Stimulated activated CD4-positive, alpha-beta T cell treated with anti-CD3 and anti-CD28 coated beads, TNF-alpha, amount 100 ng/mL, for 48 hours (primary cell): ENCODE results near the gene ADK.
"Not testable (repeated sequence)": the region's sequence is repeated elsewhere in the genome, so short reads cannot be mapped to it uniquely, and the experiment has no call there.

ENCODE experiments used
- DNase-seq, 3 donors: peaks; one replicate each; pipeline ENCODE4 v3.0.0-alpha.2; 2020; ENCODE audit warnings: low read depth in 3 of 3

The ADK gene

DNA sequence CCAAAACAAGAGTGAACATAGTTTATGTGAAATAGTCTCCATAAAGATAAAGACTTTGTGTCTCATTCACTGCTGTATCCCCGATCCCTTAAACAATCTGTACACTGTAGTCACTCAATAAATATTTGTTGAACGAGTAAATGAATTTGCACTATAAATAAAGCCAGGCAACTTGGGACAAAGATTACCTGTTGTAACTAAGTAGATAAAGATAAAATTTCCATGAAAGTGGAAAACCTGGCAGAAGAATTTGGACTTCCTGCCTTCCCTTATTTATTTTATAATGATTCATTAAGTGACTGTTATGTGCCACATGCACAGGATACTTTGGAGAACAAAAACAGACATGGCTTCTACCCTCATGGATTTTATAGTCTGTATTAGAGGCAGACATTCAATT, 397.7 kb downstream of the ADK start:
- no peak for DNase-seq

DNA sequence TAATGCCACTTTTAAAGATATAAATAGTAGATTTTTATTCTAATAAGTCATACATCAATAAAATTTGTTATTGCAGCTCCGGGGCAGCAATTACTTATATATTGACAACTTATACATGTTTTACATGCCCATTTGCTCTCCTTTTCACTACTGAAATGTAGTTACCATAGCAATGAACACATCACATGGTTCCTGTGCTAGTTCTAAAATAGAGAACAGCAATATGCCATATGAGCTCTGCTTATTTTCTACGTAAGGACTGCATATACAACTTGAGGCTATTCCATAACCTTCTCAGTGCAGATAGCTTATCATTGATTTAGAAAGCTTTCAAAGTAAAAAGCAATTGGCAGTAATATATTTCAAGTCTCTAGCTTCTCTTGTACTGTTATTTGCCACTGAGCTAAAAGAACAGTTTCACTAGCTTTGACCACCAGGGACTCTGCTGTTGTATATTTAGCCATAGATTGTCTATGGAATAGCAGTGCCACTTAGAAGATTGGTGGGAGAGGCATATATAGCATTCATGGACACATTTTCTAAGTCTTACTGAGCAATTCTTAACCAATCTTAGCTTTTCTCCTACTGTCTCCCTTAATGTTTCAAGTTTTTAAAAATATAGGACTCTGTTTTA, 405.2 kb downstream of the ADK start:
- no peak for DNase-seq

DNA sequence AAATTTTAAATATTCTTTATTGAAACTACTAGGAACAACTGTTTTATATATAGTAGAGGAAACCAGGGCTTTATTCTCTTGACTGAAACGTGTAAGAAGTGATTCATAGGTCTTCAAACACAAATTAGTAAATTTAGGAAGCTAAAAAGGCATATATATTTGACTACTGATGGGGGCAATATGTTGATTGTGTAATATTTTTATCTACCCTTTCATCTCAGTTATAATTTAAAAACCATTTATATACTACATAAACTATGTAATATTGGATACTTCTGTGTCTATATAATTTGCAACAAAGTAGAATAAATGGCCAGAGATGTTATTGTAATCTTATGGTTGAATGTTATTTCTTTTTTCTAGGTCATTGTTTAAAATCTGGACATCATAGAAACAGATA, 406.1 kb downstream of the ADK start:
- DNase-seq = no peak

DNA sequence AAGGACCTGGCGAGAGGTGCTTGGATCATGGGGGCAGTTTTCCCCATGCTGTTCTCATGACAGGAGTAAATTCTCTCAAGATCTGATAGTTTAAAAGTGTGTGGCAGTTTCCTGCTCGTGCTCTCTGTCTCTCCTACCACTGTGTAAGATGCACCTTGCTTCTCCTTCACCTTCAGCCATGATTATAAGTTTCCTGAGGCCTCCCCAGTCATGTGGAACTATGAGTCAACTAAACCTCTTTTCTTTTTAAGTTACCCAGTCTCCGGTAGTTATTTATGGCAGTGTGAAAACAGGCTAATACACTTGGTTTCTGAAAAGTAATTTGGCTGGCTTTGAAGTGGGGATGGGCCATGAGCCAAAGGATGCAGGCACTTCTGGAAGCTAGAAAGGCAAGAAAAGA, 407.4 kb downstream of the ADK start:
- DNase-seq = no peak

DNA sequence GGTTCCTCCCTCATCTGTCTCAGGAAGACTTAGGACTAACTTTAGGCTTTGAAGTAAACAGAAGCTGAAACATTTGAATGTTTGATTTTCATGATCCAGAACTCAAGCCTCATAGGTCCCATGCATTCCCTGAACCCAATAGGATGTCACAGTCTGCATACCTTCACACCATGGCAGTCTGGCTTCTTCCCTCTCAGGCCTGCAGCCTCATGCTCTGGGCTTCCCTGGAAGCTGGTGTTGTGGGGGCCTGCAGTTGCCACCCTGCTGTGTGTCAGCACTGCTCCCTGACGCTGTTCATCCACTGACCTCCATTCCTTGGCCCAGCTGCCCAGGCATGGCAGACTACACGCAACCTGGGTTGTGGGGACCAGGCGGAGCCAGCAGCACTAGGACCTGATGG, 407.9 kb downstream of the ADK start:
- no peak for DNase-seq

DNA sequence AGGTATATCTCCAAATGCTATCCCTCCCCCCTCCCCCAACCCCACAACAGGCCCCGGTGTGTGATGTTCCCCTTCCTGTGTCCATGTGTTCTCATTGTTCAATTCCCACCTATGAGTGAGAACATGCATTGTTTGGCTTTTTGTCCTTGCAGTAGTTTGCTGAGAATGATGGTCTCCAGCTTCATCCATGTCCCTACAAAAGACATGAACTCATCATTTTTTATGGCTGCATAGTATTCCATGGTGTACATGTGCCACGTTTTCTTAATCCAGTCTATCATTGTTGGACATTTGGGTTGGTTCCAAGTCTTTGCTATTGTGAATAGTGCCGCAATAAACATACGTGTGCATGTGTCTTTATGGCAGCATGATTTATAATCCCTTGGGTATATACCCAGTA, 417.9 kb downstream of the ADK start:
- not testable (repeated sequence) for DNase-seq

DNA sequence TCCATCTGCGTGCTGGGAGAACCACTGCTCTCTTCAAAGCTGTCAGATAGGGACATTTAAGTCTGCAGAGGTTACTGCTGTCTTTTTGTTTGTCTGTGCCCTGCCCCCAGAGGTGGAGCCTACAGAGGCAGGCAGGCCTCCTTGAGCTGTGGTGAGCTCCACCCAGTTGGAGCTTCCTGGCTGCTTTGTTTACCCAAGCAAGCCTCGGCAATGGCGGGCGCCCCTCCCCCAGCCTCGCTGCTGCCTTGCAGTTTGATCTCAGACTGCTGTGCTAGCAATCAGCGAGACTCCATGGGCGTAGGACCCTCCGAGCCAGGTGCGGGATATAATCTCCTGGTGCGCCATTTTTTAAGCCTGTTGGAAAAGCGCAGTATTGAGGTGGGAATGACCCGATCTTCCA, 422.5 kb downstream of the ADK start:
- not testable (repeated sequence) for DNase-seq

DNA sequence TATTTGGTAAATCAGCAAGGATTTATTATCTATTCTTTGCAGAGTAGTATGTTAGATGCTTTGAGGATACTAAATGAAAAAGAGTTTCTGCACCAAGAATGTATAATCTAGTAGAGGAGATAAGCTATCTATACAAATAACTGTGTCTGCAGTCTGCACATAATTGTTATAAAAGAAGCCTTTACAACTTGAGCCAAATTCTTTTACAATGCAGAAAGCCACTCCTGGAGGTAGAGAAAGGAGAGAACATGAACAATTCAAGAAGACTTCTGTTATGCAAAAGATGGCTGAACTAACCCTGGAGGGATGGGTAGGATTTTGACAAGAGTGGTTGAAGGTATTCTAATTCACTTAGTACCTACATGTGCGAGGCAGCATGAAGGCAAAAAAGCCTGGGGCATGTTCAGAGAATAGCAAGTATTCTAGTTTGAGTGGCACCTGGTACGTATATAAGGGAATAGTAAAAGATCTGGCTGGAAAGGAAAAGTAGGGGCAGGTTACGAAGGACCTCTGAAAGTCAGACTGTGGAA, 424.2 kb downstream of the ADK start:
- no peak for DNase-seq

DNA sequence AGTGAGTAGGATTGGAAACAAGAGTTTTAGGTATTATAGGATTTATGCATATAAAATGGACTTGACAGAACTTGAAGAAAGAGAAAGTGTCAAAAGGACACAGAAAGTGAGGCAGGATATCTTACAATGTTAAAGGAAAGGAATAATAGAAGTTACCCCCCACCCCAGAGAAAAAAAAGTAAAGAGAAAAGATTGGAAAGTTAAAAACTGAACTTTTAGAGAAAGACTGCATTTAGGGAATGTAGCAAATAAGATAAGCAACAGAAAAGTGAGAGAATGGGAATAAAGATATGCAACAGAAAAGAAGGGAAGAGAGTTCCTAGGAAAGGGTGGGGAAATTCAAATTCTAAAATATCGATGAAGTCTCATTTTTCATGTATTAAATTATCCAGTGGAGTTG, 424.9 kb downstream of the ADK start:
- no peak for DNase-seq

DNA sequence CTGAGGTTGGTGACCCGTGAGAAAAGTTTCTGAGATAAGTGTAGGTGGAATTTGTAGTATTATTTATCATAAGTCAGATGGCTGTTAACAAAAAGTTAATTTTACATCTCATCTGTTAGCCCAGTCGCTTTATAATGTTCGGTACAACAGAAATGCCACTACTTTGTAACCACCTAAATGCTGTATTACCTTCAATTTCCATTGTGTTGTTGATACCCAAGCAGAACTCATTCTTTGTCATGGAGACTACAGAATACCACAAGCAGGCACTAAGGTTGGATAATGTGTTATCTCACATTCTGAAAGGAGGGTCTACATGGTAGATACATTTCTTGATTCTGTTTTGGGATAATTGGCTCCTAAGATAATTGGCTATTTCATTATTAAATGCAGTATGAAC, 425.6 kb downstream of the ADK start:
- DNase-seq = no peak

DNA sequence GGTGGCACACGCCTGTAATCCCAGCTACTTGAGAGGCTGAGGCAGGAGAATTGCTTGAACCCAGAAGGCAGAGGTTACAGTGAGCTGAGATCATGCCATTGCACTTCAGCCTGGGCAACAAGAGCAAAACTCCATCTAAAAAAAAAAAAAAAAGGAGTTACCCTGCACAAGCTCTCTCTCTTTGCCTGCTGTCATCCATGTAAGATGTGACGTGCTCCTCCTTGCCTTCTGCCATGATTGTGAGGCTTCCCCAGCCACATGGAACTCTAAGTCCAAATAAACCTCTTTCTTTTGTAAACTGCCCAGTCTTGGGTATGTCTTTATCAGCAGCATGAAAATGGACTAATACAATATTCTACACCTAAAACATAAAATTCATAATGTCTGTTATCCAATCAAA, 429.4 kb downstream of the ADK start:
- DNase-seq = not testable (repeated sequence)

DNA sequence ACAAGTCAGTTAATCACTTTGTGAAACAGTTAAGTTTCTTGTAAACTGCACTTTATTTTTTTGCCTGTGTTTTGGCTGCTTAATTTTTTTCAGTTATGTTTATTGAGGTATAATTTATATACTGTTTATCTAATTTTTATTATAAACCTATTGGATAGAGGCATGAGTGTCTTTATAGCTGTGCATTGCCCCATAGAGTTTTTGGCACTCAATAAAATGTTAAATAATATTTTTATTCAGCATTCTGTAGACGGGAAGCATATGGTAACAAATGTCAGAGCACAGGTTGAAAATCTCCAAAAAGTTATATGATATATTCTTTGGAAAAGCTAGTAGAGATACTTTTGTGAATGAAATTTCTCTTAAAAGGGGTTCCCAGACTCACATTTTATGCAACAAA, 431.5 kb downstream of the ADK start:
- DNase-seq = no peak

DNA sequence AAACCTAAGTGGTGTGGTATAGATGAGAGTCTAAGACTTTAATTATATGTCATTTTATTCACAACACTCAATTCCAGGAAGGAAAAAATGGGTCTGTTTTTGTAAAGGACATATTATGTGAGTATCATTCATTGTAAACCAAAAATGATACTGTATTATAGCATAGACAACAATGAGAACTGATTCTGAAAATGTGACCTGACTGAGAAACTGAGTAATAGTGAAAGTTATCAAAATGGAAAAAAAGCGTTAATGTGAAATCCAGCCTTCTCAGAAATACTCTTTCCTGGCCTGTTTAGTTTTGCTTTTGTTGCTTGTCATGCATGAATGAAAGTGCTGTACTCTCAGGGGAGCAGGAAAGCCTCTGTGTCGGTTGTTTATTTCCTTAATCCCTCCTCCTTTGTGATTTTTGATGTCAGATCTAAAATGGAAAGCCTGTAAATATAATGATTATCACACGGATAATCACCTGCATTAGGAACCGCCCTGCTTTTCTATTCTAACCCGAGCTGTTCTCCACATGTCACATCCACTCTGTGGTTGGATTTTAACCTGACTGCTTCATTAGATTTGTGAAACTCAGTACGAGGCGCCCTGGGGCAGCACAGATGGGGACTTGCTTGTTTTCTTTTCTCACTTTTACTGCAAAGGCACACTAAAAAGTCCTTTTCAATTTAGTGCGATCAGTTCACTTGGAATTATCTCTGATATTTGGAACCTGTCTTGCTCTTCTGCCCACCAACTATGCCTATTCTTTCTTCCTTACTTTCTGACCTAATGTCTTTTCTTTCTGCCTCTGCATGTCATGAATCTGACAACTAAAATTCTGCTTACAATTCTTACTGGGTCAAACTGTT, 434.4 kb downstream of the ADK start:
- DNase-seq = peak; percentile 12 to 34 (median 17)

DNA sequence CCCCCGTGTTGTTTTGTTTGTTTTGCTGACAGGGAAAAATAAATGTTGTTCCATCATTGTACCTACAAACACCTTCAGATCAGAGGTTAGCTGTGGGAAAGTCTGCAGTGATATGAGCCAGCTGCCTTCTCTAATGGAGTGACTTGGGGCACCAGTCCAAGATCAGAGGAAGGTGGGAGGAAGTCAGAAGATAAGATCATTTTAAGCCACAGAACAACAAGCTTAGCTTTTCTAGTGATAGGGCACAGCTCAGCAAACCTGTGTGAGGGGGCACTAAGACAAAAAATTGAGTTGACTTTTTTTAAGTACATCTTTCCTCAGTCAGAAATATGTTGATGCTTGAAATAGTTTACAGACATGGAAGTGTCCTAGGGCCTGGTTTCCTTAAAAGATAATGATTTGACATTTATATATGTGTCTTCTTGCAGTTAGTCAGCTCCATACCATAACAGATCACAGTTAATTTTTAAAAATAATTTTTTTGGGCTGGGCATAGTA, 435.1 kb downstream of the ADK start:
- DNase-seq = peak; percentile 4 to 7 (median 4)

DNA sequence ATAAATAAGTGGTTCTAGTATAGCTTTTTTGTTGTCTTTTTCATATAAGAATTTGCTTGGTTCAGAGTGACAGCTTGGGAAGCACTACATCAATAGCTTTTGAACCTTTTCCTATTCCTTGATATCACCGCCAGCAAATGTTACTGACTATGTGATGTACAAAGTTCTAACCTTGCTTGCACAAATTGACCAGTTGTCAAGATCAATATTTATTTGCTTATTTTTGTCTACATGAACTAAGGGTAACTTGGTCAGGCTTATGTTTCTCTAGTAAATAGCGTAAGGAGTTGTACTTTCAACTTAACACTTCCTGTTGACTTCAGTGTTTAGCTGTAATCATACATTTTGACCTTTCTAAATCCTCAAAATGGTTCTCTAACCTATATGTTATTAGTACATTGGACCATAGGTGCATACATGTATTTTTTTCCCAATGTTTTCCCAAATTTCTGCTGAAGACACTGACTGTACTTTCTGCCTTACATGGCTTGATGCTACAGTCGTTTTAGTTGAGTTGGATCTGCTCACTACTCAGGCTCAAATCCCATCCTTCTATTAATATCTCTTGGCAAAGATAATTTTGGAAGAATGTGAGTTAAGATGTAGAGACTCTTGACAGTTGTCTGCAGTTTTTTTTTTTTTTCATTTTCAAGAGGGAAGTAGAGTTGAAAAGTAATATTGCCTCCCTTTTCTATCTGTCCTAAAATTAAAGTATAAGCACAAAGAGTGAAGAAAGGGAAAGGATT, 436.3 kb downstream of the ADK start:
- DNase-seq = no peak

DNA sequence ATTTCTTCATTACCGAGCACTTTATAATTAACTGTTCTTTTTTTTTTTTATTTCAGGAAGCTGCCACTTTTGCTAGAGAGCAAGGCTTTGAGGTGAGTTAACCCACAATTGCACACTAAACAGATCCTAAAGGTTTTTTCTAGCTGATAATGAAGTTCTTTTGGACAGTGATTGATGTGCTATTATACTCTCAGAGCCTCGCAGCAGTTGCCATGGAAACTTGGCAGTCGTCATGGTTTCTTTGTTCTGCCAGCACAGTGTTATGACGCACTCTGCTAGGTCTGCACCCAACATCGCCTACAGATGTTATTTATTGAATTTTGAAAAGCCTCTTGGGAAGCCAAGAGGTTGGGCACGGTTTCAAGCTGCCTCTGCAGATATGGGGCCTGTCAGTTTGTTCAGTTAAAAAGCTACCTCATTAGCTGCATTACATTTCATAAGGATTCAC, 438.2 kb downstream of the ADK start:
- peak; percentile 58 to 76 (median 73) for DNase-seq

DNA sequence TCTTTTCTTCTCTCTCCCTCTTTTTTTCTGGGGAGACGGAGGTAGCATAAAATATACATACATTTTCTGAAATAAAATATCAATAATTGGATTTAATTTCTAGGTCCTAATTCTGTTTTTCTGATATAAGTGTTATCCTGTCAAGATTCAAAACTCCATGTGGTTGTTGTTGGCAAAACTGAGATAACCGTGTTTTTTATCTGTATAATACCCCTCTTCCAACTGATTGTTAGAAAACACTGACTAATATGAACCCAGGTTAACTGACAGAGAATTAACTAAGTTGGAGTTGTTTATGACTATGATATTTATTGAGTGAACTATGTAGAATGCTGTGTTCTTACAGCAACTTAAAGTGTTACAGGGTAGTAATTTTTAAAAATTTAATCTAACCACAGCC, 438.8 kb downstream of the ADK start:
- no peak for DNase-seq

DNA sequence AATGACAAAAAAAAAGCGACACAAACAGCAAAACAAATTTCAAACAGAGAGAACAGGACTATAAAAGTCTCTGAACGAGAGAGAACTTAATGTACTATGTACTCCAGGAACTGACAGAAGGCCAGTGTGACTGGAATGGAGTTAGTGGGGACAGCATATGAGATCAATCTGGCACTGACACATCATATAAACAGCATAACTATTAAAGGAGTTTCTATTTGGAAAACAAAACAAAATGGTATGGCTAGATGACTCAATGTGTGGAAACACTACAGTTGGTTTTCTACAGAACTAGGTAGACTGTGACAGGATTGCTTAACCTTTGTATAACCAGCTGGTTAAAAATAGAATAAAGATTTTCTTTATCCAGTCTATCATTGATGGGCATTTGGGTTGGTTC, 442.4 kb downstream of the ADK start:
- no peak for DNase-seq

DNA sequence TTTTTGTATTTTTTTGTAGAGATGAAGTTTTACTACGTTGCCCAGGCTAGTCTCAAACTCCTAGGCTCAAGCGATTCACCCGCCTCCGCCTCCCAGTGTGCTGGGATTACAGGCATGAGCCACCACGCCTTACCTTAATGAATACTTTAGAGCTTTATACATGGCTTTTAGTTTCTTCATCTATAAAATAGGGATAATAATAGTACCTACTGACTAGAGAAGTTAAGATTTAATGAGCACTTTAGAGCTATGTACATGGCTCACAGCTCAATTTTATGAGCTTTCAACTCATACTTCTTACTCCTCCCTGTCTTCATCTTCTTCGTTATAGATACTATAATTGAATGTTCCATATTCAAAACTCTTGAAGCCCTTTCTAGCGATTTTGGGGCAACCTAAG, 445.7 kb downstream of the ADK start:
- DNase-seq = no peak

DNA sequence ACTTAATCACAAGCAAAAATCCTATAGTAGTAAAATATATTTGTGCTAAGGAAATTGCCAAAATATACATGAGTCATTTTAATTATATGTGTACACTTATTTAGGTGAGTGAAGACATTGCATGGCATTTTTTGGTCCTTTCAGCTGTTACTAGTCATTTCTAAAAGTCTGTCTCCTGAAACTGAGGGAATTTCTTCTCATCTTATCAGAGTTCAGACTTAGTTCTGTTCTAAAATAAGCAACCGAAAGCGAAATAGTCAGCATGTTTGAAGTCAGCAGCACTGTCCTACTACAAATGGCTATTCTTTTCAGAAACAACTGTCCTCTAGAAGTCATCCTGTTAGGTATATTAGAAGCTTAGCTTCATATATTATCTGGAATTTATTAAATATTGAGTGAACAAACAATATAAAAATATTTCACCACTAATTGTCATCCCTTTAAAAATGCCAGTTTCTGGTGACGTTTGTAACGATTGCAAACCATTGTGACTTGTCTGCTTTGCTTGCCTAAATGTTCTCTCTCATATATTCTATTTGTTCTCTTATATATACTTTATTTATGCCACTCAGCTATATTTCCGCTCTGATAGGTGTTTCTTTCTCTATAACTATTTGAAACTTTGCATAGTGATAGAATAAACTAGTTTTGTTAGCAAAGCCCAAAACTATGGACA, 448.0 kb downstream of the ADK start:
- no peak for DNase-seq

DNA sequence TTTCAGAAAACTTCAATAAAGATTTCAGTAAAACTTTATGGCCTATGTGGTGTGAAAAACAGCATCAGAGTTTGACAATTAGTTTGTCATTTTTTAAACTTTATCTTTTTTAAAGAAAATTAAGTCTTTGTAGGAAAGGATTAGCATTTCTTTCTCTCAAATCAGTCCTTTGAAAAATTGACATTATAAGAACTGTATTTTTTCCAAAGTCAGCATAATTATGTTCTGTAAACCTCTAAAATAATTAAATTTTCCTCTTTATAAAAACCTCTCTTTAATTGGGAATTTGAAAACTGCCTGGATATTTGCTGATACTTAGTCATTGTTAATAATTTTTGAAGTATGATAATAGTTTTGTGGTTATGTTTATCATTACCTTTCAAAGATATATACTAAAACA, 448.7 kb downstream of the ADK start:
- DNase-seq = no peak

DNA sequence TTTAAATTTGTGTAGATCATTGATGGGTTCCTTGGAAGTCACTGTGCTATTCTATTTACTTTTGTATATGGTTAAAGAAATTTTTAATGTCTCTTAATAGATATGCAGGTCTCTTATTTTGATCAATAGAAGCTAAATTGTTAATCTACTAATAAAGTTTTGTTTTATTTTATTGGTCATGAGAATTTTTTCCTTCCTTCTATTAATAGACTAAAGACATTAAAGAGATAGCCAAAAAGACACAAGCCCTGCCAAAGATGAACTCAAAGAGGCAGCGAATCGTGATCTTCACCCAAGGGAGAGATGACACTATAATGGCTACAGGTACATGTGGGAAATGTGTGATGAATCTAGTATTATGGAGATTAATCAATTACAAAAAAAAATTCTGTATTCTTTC, 449.1 kb downstream of the ADK start:
- DNase-seq = no peak
